K562 (cell line): ENCODE data around the gene UBE2E1. TPM values are rescaled to one million over a fixed set of nuclear protein-coding genes. Genes with fewer than 3 reads are reported as not detected.
A peak's percentile ranks its signal among the peaks of the same experiment; 100 is the strongest.

Source experiments
- ATAC-seq: fragments of 200-7000 bp; cut with Tn5 transposase; 3 replicates; pipeline ENCODE4 v1.9.1; 2020; ENCODE audit warnings: moderate library complexity
- BruUV-seq: library from RNA; stranded (reverse); fragments of 400-500 nt; replicated peaks from 2 replicates; lab custom pipeline; 2021; lab: Mats Ljungman, UMichigan
- CTCF ChIA-PET: fragments of 300-600 bp; formaldehyde crosslinking; extraction: SDS; loops from one replicate; lab custom pipeline; 2021; ENCODE audit warnings: low intra/inter-chr PET ratio; lab: Yijun Ruan, JAX
- POLR2A ChIA-PET: fragments of 300-600, 350-650 bp; sonication (Branson Sonifier 250); formaldehyde crosslinking; extraction: SDS; loops from one replicate; lab custom pipeline; 2021; ENCODE audit warnings: antibody characterized with exemption, inconsistent platforms; lab: Yijun Ruan, JAX
- DNase-seq, 4 experiments: peaks; one replicate each; pipeline versions ENCODE4 v3.0.0 to v3.0.0-alpha.2; 2011 to 2018; ENCODE audit warnings: low spot score in 3 of 4, mixed read lengths in 3 of 4; ENCODE audit errors: extremely low read depth in 1 of 4
- FAIRE-seq: peaks from 2 replicates; lab custom pipeline; 2011; peaks lifted over from hg19 to GRCh38; lab: Jason Lieb, UNC
- H2AFZ ChIP-seq: 2 replicates; pipeline ENCODE4 v1.6.0; 2011; ENCODE audit warnings: low read depth, low read length, control low read depth, inconsistent platforms
- H3K27ac ChIP-seq: fragments of 200-600 bp; 3 replicates; pipeline ENCODE4 v1.8.0; 2011; ENCODE audit warnings: low read depth, mild to moderate bottlenecking, control low read depth, inconsistent platforms, low read length, moderate library complexity, mixed read lengths; ENCODE audit errors: extremely low read depth
- H3K27me3 ChIP-seq, 2 experiments: fragments of 300-600 bp in 1 of 2; 2 replicates in 1 of 2; 3 replicates in 1 of 2; pipeline versions ENCODE4 v1.6.0 to v1.8.0; 2011; ENCODE audit warnings: inconsistent platforms in 2 of 2, low read length in 2 of 2, mild to moderate bottlenecking in 1 of 2, mixed read lengths in 1 of 2, moderate library complexity in 1 of 2; ENCODE audit not compliant: control insufficient read depth in 2 of 2, insufficient read depth in 2 of 2
- H3K36me3 ChIP-seq: fragments of 300-600 bp; 3 replicates; pipeline ENCODE4 v1.8.0; 2011; ENCODE audit warnings: mild to moderate bottlenecking, low read length, inconsistent platforms; ENCODE audit not compliant: control insufficient read depth, insufficient read depth
- H3K4me1 ChIP-seq, 2 experiments: fragments of 200-600 bp in 1 of 2; replicated peaks in 1 of 2; 2 replicates in 1 of 2; 3 replicates in 1 of 2; pipeline versions ENCODE4 v1.5.1 to v1.8.0; 2011; ENCODE audit warnings: inconsistent platforms in 2 of 2, low read length in 2 of 2, mild to moderate bottlenecking in 1 of 2, mixed read lengths in 1 of 2, moderate library complexity in 1 of 2; ENCODE audit not compliant: control insufficient read depth in 2 of 2, insufficient read depth in 2 of 2
- H3K4me2 ChIP-seq: 2 replicates; pipeline ENCODE4 v1.6.1; 2011; ENCODE audit warnings: low read length, control low read depth, inconsistent platforms, mixed read lengths; ENCODE audit not compliant: insufficient read depth
- H3K4me3 ChIP-seq: fragments of 200-600 bp; sonication (generic), shearing (Covaris generic); 2 replicates; pipeline ENCODE4 v1.5.1; 2016; ENCODE audit warnings: control low read depth, inconsistent platforms
- H3K79me2 ChIP-seq: fragments of 200-600 bp; 3 replicates; pipeline ENCODE4 v1.8.0; 2011; ENCODE audit warnings: low read length, inconsistent platforms; ENCODE audit not compliant: control insufficient read depth, insufficient read depth
- H3K9ac ChIP-seq, 2 experiments: 2 replicates each; pipeline versions ENCODE4 v1.6.0 to v1.6.1; 2011; ENCODE audit warnings: low read depth in 2 of 2, low read length in 2 of 2, control low read depth in 1 of 2, inconsistent platforms in 1 of 2, mild to moderate bottlenecking in 1 of 2, mixed read lengths in 1 of 2; ENCODE audit not compliant: insufficient read depth in 1 of 2
- H3K9me1 ChIP-seq: one replicate; pipeline ENCODE4 v1.6.0; 2011; ENCODE audit warnings: inconsistent platforms, mild to moderate bottlenecking, low read length, moderate library complexity; ENCODE audit not compliant: control insufficient read depth, insufficient read depth
- H3K9me3 ChIP-seq: replicated peaks from 2 replicates; pipeline ENCODE4 v1.5.1; 2011; ENCODE audit warnings: low read depth, low read length, inconsistent platforms; ENCODE audit not compliant: control insufficient read depth, insufficient read depth
- H4K20me1 ChIP-seq: replicated peaks from 2 replicates; pipeline ENCODE4 v1.6.1; 2011; ENCODE audit warnings: low read length, inconsistent platforms, mixed read lengths; ENCODE audit not compliant: control insufficient read depth, insufficient read depth
- CTCF ChIP-seq, 3 experiments: IDR thresholded peaks in 2 of 3; conservative IDR thresholded peaks in 1 of 3; 2 replicates each; pipeline ENCODE4 v1.5.1; 2011 to 2012; ENCODE audit warnings: low read length in 3 of 3, mild to moderate bottlenecking in 3 of 3, control low read depth in 2 of 3, improper control_type of control experiment in 1 of 3, inconsistent platforms in 1 of 3, low read depth in 1 of 3, mixed read lengths in 1 of 3, moderate library complexity in 1 of 3; ENCODE audit not compliant: insufficient read depth in 2 of 3
- HNRNPK ChIP-seq: fragments of 200-400 bp; formaldehyde crosslinking; IDR thresholded peaks from one replicate; pipeline ENCODE4 v1.6.1; 2018; ENCODE audit warnings: mild to moderate bottlenecking, low read depth, low read length; ENCODE audit not compliant: poor library complexity, severe bottlenecking
- RAD21 ChIP-seq, 2 experiments: fragments of 250-450 bp in 1 of 2; fragments of 450-650 bp in 1 of 2; sonication (Bioruptor Pico) in 1 of 2; formaldehyde crosslinking in 1 of 2; IDR thresholded peaks in 1 of 2; conservative IDR thresholded peaks in 1 of 2; 2 replicates each; pipeline versions ENCODE4 v1.4.0 to v1.8.0; 2020 to 2022; ENCODE audit warnings: mild to moderate bottlenecking in 2 of 2, moderate library complexity in 1 of 2
- WGBS: fragments of 100-300 bp; shearing (Covaris generic); methylation state at CpG from one replicate; pipeline ENCODE4 v1.1.6; 2016; ENCODE audit warnings: low coverage, mixed read lengths; ENCODE audit not compliant: insufficient coverage; ENCODE audit errors: missing lambda C conversion rate; 5-methylcytosine and 5-hydroxymethylcytosine counted together
- in situ Hi-C: fragments of 300-500 bp; cut with MboI; formaldehyde crosslinking; loops from 4 replicates; pipeline ENCODE4 v1.15.0; 2018; ENCODE audit warnings: inconsistent platforms, mixed read lengths
- intact Hi-C: fragments of 100-400 bp; cut with micrococcal nuclease; formaldehyde crosslinking; loops from 2 replicates; pipeline ENCODE4 v1.14.2; 2022
- polyA plus RNA-seq, 8 experiments: library from polyadenylated mRNA; depleted of rRNA in 4 of 8; stranded (reverse) in 5 of 8; unstranded in 3 of 8; fragments of >200 nt; fragmentation: Nextera tagmentation in 2 of 8; fragmentation: Illumina TruSeq in 1 of 8; extraction: Ambion mirVana in 2 of 8; extraction: Trizol in 1 of 8; gene quantifications; 2 replicates each; pipeline versions ENCODE4 v1.2.1 to v1.2.3, GENCODE V29; 2011 to 2014; ENCODE audit warnings: inconsistent platforms in 1 of 8, missing spikeins in 1 of 8
- total RNA-seq, 7 experiments: library from RNA; depleted of rRNA in 6 of 7; stranded (reverse); fragments of >200 nt in 6 of 7; fragmentation: Illumina TruSeq in 2 of 7; extraction: Trizol in 2 of 7; gene quantifications; 2 replicates each; pipeline versions ENCODE4 v1.2.1 to v1.2.3, GENCODE V29; 2011 to 2021; ENCODE audit warnings: low replicate concordance in 1 of 7

UBE2E1 gene
- total and polyA plus RNA-seq, 9 of the 15 experiments (the other 6 are each of a cell fraction or from before 2014, with no cell fraction given): 54.4 to 294 (median 165) TPM

- H3K79me2 ChIP-seq: no peaks in the 10 kb centered on the region
- H3K9ac ChIP-seq: no peak overlapping the region
- H3K9me3 ChIP-seq: no peaks in the 10 kb centered on the region
- no peaks in the 10 kb centered on the region for H4K20me1 ChIP-seq
- intact Hi-C loops (loop anchor here (10.0 kb wide), 2 partner anchors 144 to 596 kb away; partner anchors contain the start of genes NR1D2 and UBE2E2), in situ Hi-C loops (no loop called here)
- no peak overlapping the region for H3K27ac ChIP-seq
- H3K4me1 ChIP-seq: peaks cover 3 to 6% of the 10 kb centered on the region in 2 experiments; a peak in 3 of 5 replicates
- H3K27me3 ChIP-seq: peaks cover 7 to 14% of the 10 kb centered on the region in 2 experiments; a peak in 4 of 5 replicates
- POLR2A ChIA-PET: interaction anchor here (0.6 to 1.1 kb wide), 3 partner anchors 9 to 116 kb away, joined by 3 read pairs; partner anchors contain the start of genes NKIRAS1 and RPL15
- ATAC-seq (0 out of 3 replicates have a peak, but pooled peaks have one; percentile 16), FAIRE-seq (no peak)
- BruUV-seq: no TSS peak
- TF ChIP-seq CTCF (IDR thresholded peaks at IDR 0.05 in 2 of 3, conservative IDR thresholded peaks at IDR 0.05 in 1 of 3; ENCODE audit: insufficient read depth in 2 of 3, low read depth in 1 of 3, low read length in 3 of 3) (peak in 1 of 3 experiments; percentile 26; a peak in 2 of 6 replicates), HNRNPK (no peak), RAD21 (CRISPR knock-in tag; conservative IDR thresholded peaks at IDR 0.05 in 1 of 2, IDR thresholded peaks at IDR 0.05 in 1 of 2) (peak; percentile 24 to 30; a peak in 2 of 4 replicates)
- TF ChIP-seq, all 486 proteins: peak for 2
- H2AFZ ChIP-seq: no peak overlapping the region
- CTCF ChIA-PET: no interaction called here
- DNase-seq: no peak
- H3K9me1 ChIP-seq: no peaks in the 10 kb centered on the region
- H3K36me3 ChIP-seq: no peaks in the 10 kb centered on the region
- H3K4me3 ChIP-seq: no peak overlapping the region
- H3K4me2 ChIP-seq: no peak overlapping the region
- 17% methylated on average over 3 of the region's 3 CpGs for WGBS
Measured at GRCh38 chr3:23800731-23801130, 5.0 kb upstream of the UBE2E1 start.
